NCI-H2196 treated with DMSO at 0.1 percent for 48 hours (cell line): ENCODE results near the gene ZNF708.
"Not testable (repeated sequence)": the region's sequence is repeated elsewhere in the genome, so short reads cannot be mapped to it uniquely, and the experiment has no call there.

ENCODE experiments used
- DNase-seq: peaks from one replicate; lab custom pipeline; 2025; ENCODE audit not compliant: unreplicated experiment; lab: John Stamatoyannopoulos, UW

Gene ZNF708

GRCh38 chr19:21328885-21329605 lies at the start of gene ZNF708:
Gene ZNF708, minus strand, starts transcription at chr19:21329410. Its CDS starts 198 bp downstream, at chr19:21329212.
- DNase-seq: peak; percentile 83

DNA sequence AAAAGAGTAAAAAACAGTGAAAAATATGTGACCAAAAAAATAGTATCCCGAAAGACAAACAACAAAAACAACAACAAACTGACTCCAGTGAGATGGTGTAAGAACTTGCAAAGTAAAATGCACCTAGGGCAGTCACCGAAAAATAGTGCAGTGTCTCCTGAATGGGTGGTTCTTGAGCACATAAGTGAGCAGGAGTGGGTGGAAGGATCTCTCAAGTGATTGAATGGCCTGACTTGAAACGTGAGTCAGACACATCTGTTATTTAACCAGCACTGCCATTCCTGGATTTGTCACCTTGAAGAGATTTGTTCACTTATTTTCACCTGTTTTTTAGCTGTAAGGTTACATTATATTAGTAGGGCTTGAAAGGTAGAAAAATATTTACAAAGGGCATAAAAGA lies 33.1 kb upstream of the ZNF708 start:
- DNase-seq: no peak

DNA sequence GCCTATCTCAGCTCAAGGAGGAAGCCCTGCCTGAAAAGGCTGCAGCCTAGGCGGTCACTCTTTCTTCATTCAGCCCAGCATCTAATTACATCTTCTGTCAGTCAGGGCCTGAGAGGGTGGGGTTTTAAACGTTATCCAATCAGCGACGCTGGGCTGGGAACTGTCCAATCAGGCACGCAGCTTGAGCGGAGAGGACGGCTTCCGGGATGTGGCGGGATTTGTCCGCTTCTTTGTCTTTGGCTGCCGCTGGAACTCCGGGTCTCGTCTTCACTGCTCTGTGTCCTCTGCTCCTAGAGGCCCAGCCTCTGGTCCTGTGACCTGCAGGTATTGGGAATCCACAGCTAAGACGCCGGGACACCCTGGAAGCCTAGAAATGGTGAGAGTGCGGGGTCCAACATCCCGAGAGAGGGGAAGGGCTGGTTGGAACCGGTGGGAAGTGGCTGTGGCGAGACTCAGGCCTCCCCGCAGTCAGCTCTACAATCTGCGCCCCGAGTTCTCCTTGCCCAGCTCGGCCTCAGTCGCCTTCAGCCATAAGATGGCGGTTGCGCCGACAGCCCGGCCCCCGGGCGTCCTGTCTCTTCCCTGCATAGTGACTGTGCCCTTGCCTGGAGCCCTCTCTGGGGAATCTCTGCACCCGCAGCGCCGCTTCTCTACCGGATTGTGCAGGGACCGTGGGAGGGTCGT lies 29.7 kb upstream of the ZNF708 start, which contains the start of gene ZNF738:
ZNF738 (plus strand) TSS at position 233 of the 684 bp plus-strand sequence; CDS start at position 374, 141 bp downstream.
- DNase-seq: peak; percentile 84

DNA sequence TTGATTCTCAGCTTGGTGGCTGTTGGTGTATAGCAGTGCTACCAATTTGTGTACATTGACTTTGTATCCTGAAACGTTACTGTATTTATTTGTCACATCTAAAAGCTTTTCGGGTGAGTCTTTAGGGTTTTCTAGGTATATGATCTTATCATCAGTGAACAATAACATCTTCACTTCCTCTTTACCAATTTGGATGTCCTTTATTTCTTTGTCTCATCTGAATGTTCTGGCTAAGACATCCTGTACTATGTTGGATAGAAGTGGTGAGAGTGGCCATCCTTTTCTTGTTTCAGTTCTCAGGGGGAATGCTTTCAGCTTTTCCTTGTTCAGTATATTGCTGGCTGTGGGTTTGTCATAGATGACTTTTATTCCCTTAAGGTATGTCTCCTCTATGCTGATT lies 23.6 kb upstream of the ZNF708 start:
- DNase-seq: no peak

- DNase-seq: not testable (repeated sequence)
Measured at GRCh38 chr19:21344841-21345240, 15.6 kb upstream of the ZNF708 start.

- no peak for DNase-seq
Measured at GRCh38 chr19:21335721-21336120, 6.5 kb upstream of the ZNF708 start.

- no peak for DNase-seq
Measured at GRCh38 chr19:21328406-21328805, 804 bp downstream of the ZNF708 start.

DNA sequence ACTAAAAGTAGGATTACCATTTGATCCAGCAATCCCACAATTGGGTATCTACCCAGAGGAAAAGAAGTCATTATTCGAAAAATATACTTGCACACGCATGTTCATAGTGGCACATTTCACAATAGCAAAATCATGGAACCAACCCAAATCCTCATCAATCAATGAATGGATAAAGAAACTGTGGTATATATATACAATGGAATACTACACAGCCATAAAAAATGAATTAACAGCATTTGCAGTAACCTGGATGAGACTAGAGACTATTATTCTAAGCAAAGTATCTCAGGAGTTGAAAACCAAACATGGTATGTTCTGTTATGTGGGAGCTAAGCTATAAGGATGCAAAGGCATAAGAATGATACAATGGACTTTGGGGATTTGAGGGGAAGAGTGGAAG lies 3.0 kb downstream of the ZNF708 start:
- DNase-seq: no peak

- DNase-seq: no peak
Measured at GRCh38 chr19:21323000-21323399, 6.2 kb downstream of the ZNF708 start.

GRCh38 chr19:21322528-21322927 lies 6.7 kb downstream of the ZNF708 start:
- DNase-seq: no peak

- no peak for DNase-seq
Measured at GRCh38 chr19:21321996-21322395, 7.2 kb downstream of the ZNF708 start.

DNA sequence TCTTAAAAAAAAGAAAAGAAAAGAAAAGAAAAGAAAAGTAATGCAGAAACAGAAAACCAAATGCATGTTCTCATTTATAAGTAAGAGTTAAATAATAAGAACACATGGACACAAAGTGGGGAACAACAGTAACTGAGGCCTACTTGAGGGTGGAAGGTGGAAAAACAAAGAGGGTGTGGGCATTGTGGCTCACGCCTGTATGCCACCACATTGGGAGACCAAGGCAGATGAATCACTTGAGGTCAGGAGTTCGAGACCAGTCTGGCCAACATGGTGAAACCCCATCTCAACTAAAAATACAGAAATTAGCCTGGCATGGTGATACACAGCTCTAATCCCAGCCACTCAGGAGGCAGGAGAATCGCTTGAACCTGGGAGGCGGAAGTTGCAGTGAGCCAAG lies 8.1 kb downstream of the ZNF708 start:
- DNase-seq: no peak

- no peak for DNase-seq
Measured at GRCh38 chr19:21317821-21318220, 11.4 kb downstream of the ZNF708 start.

DNA sequence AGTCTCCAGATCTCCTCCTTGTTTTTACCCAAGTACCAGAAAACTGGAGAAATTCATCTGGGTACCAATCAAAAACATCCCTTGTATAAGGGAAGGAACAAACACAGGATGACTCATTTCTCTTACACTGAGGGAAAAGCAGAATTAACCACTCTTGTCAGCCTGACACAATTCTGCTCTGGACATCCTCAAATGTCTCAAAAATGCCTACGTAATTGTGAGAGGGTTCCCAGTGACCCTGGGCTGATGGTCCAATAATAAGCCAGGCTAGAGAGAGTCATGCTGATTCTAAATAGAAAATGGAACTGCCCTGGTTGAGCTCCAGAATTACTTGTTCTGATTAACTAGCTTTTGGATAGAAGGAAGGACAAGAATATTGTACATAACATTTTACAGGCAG lies 14.5 kb downstream of the ZNF708 start:
- DNase-seq: no peak

- not testable (repeated sequence) for DNase-seq
Measured at GRCh38 chr19:21312807-21313206, 16.4 kb downstream of the ZNF708 start.

- DNase-seq: no peak
Measured at GRCh38 chr19:21308773-21309172, 20.4 kb downstream of the ZNF708 start.

- DNase-seq: not testable (repeated sequence)
Measured at GRCh38 chr19:21306881-21307479, 22.2 kb downstream of the ZNF708 start.

DNA sequence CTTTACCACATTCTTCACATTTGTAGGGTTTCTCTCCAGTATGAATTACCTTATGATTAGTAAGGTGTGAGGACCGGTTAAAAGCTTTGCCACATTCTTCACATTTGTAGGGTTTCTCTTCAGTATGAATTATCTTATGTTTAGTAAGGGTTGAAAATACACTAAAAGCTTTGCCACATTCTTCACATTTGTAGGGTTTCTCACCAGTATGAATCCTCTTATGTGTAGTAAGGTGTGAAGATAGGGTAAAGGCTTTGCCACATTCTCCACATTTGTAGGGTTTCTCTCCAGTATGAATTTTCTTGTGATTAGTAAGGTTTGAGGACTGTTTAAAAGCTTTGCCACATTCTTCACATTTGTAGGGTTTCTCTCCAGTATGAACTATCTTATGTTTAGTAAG lies 35.4 kb downstream of the ZNF708 start:
- DNase-seq: not testable (repeated sequence)

DNA sequence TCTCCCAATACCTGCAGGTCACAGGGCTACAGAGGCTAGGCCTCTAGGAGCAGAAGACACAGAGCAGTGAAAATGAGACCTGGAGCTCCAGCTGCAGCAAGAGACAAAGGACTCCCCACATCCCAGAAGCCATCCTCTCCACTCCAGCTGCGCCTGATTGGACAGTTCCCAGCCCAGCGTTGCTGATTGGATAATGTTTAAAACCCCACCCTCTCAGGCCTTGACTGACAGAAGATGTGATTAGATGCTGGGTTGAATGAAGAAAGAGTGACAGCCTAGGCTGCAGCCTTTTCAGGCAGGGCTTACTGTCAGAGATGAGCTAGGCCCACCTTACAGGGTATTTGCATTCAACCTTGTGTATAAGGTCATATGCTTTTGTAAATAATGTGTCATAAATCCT lies 59.4 kb downstream of the ZNF708 start:
- no peak for DNase-seq

GRCh38 chr19:21264891-21265290 lies 64.3 kb downstream of the ZNF708 start:
- no peak for DNase-seq

DNA sequence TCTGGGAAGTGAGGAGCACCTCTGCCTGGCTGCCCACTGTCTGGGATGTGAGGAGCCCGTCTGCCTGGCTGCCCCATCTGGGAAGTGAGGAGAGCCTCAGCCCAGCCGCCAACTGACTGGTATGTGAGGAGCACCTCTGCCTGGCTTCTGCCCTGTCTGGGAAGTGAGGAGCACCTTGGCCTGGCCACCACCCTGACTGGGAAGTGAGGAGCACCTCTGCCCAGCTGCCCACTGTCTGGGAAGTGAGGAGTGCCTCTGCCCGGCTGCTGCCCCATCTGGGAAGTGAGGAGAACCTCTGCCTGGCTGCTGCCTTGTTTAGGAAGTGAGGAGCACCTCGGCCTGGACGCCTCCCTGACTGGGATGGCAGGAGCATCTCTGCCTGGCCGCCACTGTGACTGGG lies 64.8 kb downstream of the ZNF708 start:
- DNase-seq: no peak

GRCh38 chr19:21260848-21261381 lies 68.3 kb downstream of the ZNF708 start:
- DNase-seq: not testable (repeated sequence)
